Activated CD8-positive, alpha-beta memory T cell treated with anti-CD3 and anti-CD28 coated beads, Interleukin-2, amount 50 U/mL, for 1 hour (primary cell): ENCODE measurements around the gene LSP1.
"Not testable (repeated sequence)": the region's sequence is repeated elsewhere in the genome, so short reads cannot be mapped to it uniquely, and the experiment has no call there.

Experiments
- DNase-seq: peaks from one replicate; pipeline ENCODE4 v3.0.0-alpha.2; 2020; ENCODE audit errors: extremely low read depth

Gene LSP1

DNA sequence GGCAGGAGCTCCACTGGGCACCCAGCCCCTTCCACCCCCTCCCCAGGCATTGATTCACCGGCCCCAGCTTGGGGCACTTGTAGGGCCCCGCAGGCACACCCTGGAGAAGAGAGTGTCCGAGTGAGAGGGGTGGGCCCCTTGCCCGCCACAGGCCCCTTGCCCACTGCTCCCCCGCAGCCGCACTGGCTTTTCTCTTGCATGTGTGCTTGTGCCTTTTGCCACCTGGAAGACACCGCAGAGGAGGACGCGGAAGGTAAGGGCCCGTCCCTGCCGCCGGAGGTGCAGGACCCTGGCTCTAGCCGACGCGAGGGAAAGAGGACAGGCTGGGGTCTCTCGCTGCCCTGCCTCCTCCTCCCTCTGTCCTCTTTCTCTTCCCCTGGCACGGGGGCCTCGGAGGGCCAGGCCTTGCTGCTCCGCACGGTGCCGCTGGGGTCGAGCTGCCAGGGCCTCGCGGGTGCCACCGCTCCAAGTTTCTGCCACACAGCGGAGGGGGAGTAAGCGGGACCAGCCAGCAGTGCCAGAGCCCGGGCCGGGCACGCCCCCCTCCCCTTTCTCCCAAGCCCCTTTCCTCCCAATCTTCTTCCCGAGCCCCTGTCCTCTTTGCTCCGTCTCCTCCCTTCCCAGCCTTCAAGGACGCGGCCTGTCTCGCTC, 76.1 kb downstream of the LSP1 start:
- no peak for DNase-seq

DNA sequence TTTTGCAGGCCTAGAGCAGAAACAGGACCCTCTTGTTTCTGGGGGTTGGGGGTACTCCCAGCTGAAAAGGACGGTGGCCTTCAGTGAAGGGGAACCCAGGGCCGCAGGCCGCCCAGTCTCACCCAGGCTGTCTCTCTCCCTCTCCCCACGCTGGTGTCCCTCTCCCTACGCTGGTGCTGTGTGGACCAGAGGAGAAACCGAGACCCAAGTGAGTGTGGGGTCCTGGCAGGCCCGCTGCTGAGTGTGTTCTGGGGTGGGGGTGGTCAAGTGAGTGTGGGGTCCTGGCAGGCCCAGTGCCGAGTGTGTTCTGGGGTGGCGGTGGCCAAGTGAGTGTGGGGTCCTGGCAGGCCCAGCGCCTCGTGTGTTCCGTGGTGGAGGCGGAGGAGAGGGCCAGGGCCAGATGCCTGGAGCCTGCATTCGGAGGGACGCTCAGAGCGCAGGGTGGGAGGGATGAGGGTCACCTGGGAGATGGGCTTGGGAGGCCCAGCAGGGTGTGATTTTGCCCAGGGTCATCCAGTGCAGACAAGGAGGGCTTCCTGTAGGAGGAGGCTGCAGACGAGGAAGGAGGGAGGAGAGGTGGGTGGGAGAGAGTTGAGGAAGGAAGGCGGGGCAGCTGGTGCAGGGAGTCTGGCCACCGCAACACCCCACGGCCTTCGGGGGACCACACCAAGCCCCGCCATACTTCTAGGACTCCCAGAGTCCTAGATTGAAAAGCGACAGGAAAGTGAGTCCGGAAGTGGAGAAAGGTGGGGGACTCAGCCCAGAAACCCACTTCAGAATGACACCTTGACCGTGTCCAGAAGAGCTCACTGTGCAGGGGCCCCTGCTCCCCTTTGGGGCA, 77.0 kb downstream of the LSP1 start:
- no peak for DNase-seq

DNA sequence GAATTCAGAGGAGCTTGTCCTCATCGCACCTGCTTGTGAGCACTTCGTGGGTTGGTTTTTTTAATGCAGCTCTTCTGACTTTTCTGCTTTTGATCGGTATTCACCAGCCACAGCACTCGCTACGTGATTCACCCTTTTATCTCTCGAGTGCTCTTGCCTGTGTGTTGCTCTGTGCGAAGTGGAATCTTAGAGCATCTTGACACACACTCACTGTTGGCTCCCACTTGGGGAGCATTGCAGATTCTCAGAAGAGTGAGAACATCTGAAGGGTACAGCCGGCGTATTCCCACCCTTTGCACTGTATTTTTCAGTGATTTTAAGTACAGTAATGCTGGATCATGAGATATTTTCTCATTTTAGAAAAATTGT, 77.6 kb downstream of the LSP1 start:
- no peak for DNase-seq

DNA sequence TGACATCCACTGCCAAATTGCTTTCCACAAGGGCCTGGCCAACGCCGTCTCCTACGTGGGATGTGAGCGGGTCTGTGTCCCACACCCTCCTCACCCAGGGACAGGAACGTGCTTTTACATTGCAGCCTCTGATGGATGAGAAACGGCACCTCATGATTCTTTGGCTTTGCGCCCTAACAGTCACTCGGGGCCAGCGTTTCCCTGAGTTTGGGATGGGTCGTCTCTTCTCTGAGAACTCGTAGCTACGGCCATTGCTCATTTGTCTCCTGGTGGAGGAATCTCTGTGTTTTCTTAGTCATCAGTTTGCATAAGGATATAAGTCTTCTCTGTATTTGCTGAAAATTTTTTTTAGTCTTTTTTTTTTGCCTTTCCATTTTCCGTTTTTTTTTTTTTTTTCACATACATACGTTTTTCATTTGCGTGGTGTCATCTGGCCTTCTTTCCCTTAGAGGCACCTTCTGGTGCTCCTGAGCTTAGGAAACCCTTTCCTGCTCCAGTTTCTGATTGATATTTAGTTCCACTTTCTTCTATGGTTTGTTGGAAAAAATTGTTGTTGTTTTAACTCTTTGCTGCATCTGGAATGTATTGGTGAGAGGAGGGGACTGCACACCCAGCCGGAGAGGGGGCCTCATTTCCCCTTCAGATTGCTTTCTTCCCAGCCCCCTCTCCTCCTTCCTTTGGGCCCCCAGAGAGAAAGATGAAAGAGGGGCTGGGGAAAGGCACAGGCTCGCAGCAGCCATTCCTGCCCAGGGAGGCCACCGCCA, 78.6 kb downstream of the LSP1 start:
- no peak for DNase-seq

DNA sequence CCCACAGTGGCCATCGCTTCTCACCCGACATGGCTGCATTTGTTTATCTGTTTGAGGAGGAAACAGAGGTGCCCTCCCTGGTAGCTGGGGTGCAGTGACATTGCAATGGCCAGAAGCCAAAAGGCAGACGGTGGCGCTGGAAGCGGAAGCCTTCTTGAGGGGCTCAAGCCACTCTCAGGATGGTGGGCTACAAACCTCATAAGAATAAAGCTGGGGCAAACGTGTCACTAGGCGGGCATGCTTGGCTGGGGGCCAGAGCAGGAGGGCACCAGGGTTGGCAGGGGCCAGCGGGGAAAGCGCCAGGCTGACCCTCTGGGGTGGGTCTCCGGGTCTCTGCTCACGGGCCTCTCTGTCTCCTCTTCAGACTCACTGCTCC, 79.2 kb downstream of the LSP1 start:
- DNase-seq, result no peak

DNA sequence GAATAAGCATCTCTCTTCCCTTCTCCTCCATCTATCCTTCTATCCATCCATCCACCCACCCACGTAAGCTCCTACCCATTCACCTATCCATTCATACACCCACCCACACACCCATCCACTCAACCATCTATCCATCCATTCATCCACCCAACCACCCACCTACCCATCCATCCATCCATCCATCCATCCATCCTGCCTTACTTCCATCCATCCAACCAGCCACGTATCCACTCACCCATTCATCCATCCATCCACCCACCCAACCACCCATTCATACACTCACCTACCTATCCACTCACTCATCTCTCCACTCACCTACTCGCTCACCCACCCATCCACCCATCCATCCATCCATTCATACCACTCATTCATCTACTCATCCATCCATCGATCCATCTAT, 79.8 kb downstream of the LSP1 start:
- no peak for DNase-seq

DNA sequence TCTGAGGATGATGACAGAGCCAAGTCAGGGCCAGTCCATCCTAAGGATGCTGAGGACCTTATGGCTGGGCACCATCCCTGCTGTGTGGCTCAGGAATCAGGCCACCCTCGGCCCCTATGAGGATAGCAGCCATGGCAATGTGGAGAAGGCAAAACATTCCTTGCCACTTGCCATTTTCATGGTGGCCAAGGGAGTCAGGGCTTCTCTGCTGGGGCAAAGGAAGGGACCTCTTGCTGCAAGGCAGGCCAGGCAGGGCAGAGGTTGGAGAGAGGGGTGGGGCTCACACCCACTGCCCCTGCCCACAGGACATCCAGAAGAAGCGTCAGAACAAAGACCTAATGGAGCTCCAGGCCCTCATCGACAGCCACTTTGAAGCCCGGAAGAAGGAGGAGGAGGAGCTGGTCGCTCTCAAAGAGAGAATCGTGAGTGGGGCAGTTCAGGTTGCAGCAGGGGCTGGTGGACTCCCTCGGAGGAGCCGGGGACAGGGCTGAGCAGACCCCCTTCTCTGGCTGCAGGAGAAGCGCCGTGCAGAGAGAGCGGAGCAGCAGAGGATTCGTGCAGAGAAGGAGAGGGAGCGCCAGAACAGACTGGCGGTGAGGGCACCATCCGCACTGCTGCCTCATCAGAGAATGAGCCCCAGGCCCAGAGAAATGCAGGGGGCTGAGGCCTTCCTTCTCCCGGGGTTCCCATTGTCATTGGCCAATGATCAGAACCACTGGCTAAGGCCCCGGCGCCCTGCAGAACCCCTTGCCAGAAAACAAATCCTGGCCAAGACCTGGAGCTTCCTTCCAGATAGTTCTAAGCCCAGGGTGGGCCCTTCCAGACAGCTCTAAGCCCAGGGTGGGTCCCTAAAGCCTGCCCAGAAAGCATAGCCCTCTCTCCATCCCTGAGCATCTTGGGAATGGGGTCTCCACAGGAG, 80.8 kb downstream of the LSP1 start:
- DNase-seq, result no peak

DNA sequence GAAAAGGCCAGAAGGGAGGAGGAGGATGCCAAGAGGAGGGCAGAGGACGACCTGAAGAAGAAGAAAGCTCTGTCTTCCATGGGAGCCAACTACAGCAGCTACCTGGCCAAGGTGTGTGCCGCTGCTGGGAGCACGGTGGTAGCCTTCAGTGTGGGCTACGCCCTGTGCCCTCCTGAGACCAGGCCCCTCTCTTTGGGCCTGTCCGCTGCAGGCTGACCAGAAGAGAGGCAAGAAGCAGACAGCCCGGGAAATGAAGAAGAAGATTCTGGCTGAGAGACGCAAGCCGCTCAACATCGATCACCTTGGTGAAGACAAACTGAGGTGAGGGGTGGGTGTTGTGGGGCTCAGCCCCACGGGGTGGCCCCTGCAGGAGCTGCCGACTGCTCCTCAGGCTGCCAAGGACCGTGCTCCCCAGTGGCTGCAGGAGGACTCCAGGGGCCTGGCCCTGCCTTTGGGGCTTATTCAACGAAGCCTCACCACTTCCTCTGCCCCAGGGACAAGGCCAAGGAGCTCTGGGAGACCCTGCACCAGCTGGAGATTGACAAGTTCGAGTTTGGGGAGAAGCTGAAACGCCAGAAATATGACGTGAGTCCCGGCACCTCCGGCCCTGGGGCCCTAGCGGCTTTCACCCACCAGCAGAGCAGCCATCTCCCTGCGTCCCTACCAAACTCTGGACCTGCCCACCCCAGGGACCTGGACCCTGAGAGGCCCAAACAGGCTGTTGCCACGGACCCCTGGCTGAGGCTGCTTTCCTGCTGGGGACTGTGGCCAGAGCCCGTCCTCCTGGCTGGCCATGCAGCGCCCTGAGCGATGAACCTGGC, 81.7 kb downstream of the LSP1 start:
- no peak for DNase-seq

DNA sequence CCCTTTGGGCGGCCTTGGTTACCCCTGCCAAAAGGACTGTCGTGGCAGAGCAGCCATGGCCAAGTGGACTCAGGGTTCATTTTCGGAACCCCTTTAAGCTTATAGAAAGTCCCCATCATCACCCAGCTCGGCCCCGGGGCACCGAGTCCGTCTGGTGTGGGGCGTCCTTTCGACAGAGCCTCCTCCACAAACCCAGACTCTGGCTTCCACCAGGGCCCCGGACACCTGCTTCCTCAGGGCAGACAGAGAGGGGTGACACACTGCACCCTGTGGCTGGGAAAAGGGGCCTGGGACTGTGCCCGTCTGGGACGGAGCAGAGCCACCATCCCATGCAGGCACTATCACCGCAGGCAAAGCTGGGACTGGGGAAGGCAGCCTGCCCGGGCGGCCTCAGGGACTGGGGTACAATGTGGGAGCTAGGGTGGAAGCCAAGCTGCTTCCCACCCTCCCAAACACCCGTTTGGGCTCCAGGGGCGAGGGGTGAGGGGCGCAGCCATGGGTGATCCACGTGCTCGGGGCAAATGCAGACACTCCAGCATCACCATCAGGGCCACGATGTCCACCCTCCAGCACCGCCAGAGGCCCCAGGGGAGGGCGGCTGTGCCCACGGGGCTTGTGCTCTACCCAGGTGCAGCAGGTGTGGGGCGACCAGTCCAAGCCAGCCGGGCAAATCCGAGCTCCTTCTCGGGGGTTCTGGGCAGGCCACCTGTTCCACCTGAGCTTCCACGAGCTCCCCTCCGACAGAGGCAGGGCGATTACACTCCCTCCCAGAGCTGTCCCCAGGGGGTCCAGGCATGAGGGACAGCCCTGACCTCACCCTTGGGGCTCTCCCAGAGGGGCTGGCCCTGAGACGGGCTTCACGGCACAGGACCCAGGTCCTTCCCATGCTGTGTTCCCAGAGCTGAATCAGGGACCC, 82.5 kb downstream of the LSP1 start:
- DNase-seq, result no peak

DNA sequence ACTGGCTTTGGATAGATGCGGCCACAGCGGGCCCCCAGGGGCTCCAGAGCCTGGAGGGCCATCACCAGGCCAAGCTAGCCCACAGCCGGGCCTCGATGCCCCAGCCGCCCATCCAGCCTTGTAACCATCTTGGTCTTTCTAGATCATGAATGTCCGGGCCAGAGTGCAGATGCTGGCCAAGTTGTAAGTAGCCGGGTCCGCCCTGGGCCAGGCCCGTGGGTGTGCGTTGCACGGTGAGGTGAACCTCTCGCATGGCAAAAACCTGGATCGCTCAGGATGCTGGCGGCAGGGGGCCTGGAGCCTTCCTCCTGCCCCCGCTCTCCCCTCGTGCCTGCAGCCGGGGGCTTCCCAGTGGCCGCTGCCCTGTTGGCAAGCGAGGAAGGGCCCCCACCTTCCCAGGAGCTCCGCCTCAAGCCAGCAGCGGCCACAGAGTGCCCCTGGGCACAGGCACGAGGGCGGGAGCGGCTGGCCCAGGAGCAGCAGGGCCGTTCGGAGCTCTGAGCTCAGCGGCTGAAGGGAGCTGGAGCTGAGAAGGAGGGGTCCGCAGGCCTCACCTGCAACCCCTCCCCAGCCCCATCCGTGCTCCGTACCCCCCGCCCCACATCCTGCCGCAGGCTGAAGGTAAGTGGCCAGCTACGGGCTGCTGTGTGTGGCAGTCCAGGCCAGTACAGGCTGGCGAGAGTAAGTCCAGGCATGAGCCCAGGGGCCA, 83.3 kb downstream of the LSP1 start:
- DNase-seq, result no peak

DNA sequence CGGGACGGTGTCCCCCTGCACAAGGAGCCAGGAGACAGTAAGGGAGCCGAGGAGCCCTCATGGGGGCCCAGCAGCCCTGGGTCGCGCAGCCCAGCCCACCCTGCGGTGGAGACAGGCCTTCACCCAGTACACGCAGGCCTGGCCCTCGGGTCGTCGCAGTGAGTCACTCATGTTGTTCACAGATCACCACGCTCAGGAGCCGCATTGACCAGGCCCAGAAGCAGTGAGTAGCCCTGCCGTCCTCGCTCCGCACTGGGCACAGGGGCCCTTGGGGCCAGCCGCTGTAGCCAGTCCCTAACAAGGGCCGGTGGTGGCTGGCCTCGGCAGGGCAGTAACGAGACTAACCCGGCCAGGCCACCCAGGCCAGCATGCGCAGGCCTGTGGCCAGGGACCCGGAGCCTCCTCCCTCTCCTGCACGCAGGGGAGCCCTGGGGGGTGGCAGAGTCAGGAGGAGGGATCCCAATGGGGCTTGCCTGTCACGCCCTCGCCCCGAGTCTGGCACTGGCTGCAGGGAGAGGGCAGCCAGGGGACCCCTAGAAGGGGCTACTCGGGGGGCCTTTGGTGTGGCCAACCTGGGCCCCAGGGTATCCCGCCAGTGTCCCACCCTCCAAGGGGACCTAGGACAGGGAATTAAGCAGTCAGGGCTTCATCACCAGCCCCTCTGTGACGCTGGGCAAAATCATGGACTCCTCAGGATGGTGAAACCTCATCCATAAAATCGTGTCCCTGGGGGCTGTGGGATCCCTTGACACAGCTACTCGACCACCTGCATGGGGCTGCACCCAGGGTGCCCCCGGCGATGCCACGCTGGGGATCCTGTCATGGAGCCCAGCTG, 84.1 kb downstream of the LSP1 start:
- DNase-seq, result no peak

DNA sequence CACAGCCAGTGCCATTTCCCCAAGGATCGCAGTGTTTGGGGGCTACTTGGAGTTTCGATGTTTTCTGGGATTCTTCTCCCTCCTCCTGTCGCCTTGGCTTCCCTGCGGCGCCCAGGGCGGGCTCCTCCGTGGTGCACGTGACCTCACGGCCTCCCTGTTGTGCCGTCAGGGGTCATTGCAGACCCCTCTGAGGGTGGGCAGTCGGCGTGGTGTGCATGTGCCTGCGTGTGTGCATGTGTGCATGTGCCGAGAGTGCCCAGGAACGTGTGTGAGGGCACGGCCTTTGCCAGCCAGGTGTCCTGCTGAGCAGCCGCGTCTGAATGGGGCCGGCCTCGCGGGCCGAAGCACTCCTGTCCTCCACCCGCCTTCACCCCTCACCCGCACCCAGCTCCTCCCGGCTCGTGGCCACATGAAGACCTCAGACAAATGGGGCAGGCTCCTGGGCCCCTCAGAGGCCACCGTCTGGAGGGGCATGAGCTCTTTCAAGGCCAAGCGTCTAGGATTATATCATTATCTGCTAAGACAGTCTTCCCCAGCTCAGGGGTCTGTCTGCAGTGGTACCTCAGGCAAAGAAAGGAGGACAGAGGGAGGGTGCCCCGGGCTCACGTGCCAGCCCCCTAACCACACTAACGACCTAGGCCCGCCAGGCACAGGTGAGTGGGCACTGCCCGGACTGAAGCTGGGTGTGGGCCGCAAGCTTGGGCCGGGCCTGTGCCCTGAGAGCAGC, 84.9 kb downstream of the LSP1 start:
- DNase-seq, result no peak

DNA sequence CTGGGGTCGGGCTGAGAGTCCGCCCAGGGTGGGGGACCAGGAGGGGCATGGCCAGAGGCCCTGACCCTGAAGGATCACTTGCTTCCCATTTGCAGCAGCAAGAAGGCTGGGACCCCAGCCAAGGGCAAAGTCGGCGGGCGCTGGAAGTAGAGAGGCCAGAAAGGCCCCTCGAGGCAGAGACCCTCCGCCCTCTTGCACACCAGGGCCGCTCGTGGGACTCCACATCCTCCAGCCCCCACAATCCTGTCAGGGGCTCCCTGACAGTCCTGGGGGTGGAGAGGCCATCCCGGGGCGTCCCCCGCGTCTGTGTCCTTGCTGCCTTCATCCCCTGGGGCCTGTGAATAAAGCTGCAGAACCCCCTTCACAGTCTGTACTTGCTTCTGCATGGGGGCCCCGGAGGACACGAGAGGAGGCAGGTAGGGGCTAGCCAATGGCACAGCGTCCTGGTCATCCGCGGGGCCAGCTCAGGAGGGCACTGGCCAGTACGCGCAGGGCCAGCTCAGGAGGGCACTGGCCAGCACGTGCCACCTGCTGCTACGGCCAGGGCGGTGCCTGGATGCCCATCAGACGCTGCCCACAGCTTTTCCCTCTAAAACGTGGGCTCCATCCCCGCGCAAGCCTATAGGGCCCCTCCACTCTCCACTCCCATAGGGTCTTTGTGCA, 85.6 kb downstream of the LSP1 start:
- no peak for DNase-seq

DNA sequence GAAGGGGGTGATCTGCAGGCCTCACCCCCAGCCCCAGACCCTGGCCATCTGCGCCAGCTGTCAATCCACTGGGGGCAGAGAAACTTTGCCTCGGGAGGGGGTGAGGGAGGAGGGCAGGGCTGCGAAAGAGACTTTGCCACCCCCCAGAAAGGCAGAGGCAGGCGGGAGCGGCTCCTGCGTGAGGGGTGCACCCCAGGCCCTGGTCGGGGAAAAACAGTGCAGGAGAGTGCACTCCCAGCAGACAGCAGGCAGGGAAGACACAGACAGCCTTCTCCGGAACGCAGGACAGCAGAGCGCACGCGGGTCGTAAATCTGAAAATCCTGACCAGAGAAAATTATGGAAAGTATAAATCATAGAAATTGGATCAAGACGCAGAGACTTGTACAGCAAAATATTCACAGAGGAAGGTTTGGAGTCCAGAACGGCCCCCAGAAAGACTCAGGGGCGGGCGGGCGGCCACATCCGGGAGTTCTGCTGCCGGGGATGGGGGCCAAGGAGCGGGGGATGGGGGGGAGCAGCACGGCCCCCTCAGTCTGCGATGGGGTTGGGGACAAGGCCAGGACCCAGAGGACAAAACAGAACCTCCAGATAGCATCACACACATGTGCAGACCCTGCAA, 86.2 kb downstream of the LSP1 start:
- no peak for DNase-seq

DNA sequence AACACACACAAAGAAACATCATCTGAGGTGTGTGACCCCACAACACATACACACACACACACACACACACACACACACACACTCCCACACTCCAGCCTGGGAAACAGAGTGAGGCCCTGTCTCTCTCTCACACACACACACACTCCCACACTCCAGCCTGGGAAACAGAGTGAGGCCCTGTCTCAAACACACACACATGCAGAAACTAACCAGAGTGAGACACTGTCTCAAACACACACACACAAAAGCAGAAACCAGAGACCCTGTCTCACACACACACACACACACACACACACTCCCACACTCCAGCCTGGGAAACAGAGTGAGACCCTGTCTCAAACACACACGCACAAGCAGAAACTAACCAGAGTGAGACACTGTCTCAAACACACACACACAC, 86.9 kb downstream of the LSP1 start:
- not testable (repeated sequence) for DNase-seq
